GM21528 (cell line): ENCODE results near the gene PDYN.
A peak's percentile ranks its signal among the peaks of the same experiment; 100 is the strongest.

Experiments
- ATAC-seq: cut with Tn5 transposase; IDR thresholded peaks from one replicate; pipeline ENCODE4 v1.9.1; 2021; ENCODE audit warnings: mild to moderate bottlenecking, moderate library complexity; ENCODE audit not compliant: unreplicated experiment, low FRiP score

Gene PDYN

GRCh38 chr20:1995531-1996310 lies 1.9 kb upstream of the PDYN start:
- no peak for ATAC-seq

GRCh38 chr20:1994627-1995026 lies 769 bp upstream of the PDYN start:
- ATAC-seq = no peak

- no peak for ATAC-seq
Observed at GRCh38 chr20:1992359-1993110, 1.3 kb downstream of the PDYN start.

GRCh38 chr20:1987826-1988225 lies 6.0 kb downstream of the PDYN start:
- ATAC-seq = no peak

GRCh38 chr20:1983301-1983700 lies 10.6 kb downstream of the PDYN start:
- ATAC-seq = no peak

GRCh38 chr20:1982686-1983085 lies 11.2 kb downstream of the PDYN start:
- no peak for ATAC-seq

- ATAC-seq = no peak
Observed at GRCh38 chr20:1979106-1979778, 14.6 kb downstream of the PDYN start.

GRCh38 chr20:1975291-1975690 lies 18.6 kb downstream of the PDYN start:
- no peak for ATAC-seq

- no peak for ATAC-seq
Observed at GRCh38 chr20:1973601-1974440, 20.0 kb downstream of the PDYN start.

- no peak for ATAC-seq
Observed at GRCh38 chr20:1971893-1972586, 21.8 kb downstream of the PDYN start.

GRCh38 chr20:1968964-1969363 lies 24.9 kb downstream of the PDYN start:
- no peak for ATAC-seq

- peak; percentile 66 for ATAC-seq
Observed at GRCh38 chr20:1965520-1966351, 28.1 kb downstream of the PDYN start.

GRCh38 chr20:1964659-1965405 lies 29.0 kb downstream of the PDYN start:
- ATAC-seq = no peak

GRCh38 chr20:1964061-1964460 lies 29.8 kb downstream of the PDYN start:
- ATAC-seq = no peak

- no peak for ATAC-seq
Observed at GRCh38 chr20:1961374-1961773, 32.5 kb downstream of the PDYN start.

GRCh38 chr20:1959156-1959555 lies 34.7 kb downstream of the PDYN start:
- no peak for ATAC-seq

GRCh38 chr20:1958426-1958825 lies 35.4 kb downstream of the PDYN start:
- ATAC-seq = no peak

- ATAC-seq = no peak
Observed at GRCh38 chr20:1955217-1955616, 38.6 kb downstream of the PDYN start.
